Measurements from ENCODE around the gene COX8C. TPM values are rescaled to one million over a fixed set of nuclear protein-coding genes. Genes with fewer than 3 reads are reported as not detected.
A peak's percentile ranks its signal among the peaks of the same experiment; 100 is the strongest.

COX8C gene
- polyA plus RNA-seq, 4 donors: not detected

DNA sequence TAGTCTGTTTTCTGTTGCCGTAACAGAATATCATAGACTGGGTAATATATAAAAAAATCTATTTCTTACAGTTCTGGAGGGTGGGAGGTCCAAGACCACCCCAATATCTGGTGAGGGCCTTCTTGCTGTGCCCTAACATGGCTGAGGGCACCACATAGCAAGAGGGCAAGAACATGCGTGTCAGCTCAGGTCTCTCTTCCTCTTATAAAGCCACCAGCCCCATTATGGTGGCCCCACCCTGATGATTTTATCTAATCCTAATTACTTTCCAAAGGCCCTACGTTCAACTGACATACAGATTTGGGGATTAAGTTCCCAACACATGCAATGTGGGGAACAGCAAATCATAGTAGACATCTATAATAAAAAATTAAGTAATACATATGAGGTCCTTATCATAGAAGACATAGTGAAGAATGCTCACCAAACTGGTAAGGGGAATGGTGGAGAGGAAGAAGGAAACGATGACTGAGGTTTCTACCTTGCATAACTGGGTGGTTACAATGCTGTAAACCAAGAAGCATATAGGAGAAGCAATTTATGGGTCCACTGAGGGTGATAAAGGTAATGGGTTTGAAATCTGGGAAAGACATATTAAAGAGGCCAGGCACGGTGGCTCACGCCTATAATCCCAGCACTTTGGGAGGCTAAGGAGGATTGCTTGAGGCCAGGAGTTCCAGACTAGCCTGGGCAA is 41.1 kb upstream of the COX8C start:
- H3K27me3 ChIP-seq (ENCODE audit: control insufficient read depth in 3 of 3, insufficient read depth in 3 of 3, low read length in 3 of 3): no peaks in the 10 kb centered on the region
- H3K4me1 ChIP-seq (ENCODE audit: control insufficient read depth in 3 of 3, insufficient read depth in 2 of 3, low read depth in 1 of 3, low read length in 2 of 3): peaks cover 7 to 29% (median 9%) of the 10 kb centered on the region in 3 donors
- no peak overlapping the region for H3K4me3 ChIP-seq (ENCODE audit: low read depth in 1 of 3, low read length in 3 of 3)
- DNase-seq (peak in 1 of 2 donors; percentile 30), FAIRE-seq (no peak)
- H3K27ac ChIP-seq (ENCODE audit: low read depth in 1 of 3, low read length in 2 of 3): peak overlapping the region in 1 of 3 donors; percentile 79
- WGBS, 3 donors: 62 to 82% (median 81%) methylated on average over 6 of the region's 6 CpGs
- H3K9me3 ChIP-seq (ENCODE audit: control insufficient read depth in 2 of 2, insufficient read depth in 1 of 2, low read depth in 1 of 2, low read length in 1 of 2): no peaks in the 10 kb centered on the region
- peaks cover 0 to 5% (median 0%) of the 10 kb centered on the region in 3 donors for H3K36me3 ChIP-seq (ENCODE audit: control insufficient read depth in 3 of 3, insufficient read depth in 2 of 3, low read depth in 1 of 3, low read length in 3 of 3)

- DNase-seq (no peak), FAIRE-seq (no peak)
- Histone ChIP-seq H3K4me1 (ENCODE audit: control insufficient read depth in 3 of 3, insufficient read depth in 2 of 3, low read depth in 1 of 3, low read length in 2 of 3) (peaks cover 7 to 26% (median 9%) of the 10 kb centered on the region in 3 donors), H3K9me3 (ENCODE audit: control insufficient read depth in 2 of 2, insufficient read depth in 1 of 2, low read depth in 1 of 2, low read length in 1 of 2) (no peaks in the 10 kb centered on the region), H3K27ac (ENCODE audit: low read depth in 1 of 3, low read length in 2 of 3) (peak overlapping the region in 1 of 3 donors; percentile 29), H3K36me3 (ENCODE audit: control insufficient read depth in 3 of 3, insufficient read depth in 2 of 3, low read depth in 1 of 3, low read length in 3 of 3) (peaks cover 0 to 5% (median 0%) of the 10 kb centered on the region in 3 donors), H3K4me3 (ENCODE audit: low read depth in 1 of 3, low read length in 3 of 3) (no peak overlapping the region), H3K27me3 (ENCODE audit: control insufficient read depth in 3 of 3, insufficient read depth in 3 of 3, low read length in 3 of 3) (no peaks in the 10 kb centered on the region)
Measured at GRCh38 chr14:93306812-93307211, 40.2 kb upstream of the COX8C start.

DNA sequence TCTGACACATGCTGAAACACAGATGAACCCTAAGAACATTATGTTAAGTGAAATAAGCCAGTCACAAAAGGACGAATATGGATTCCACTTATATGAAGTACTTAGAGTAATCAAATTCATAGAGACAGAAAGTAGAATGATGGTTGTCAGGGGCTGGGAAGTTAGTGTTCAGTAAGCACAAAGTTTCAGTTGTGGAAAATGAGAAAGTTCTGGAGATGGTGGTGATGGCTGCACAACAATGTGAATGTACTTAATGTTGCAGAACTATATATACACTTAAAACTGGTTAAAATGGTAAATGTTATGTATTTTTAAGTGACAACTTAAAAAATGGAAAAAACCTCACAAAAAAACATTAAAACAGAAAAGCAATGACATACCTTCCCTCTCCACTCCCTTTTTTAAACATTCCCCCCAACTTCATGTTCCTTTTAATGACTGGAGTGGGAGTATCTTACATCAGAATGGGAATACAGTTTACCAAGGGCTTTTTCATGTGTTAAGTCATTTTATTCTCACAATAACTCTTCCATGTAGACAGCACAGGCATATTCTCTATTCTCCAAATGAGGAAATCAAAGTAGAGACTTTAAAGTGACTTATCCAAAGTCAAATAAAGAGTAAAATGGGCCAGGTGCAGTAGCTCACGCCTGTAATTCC is 38.2 kb upstream of the COX8C start:
- Histone ChIP-seq H3K27me3 (ENCODE audit: control insufficient read depth in 3 of 3, insufficient read depth in 3 of 3, low read length in 3 of 3) (no peaks in the 10 kb centered on the region), H3K36me3 (ENCODE audit: control insufficient read depth in 3 of 3, insufficient read depth in 2 of 3, low read depth in 1 of 3, low read length in 3 of 3) (peaks cover 0 to 8% (median 0%) of the 10 kb centered on the region in 3 donors), H3K4me1 (ENCODE audit: control insufficient read depth in 3 of 3, insufficient read depth in 2 of 3, low read depth in 1 of 3, low read length in 2 of 3) (peaks cover 6 to 21% (median 7%) of the 10 kb centered on the region in 3 donors), H3K9me3 (ENCODE audit: control insufficient read depth in 2 of 2, insufficient read depth in 1 of 2, low read depth in 1 of 2, low read length in 1 of 2) (no peaks in the 10 kb centered on the region), H3K4me3 (ENCODE audit: low read depth in 1 of 3, low read length in 3 of 3) (no peak overlapping the region), H3K27ac (ENCODE audit: low read depth in 1 of 3, low read length in 2 of 3) (peak overlapping the region; percentile 20 to 66 (median 39))
- no peak for FAIRE-seq
- 53 to 76% (median 58%) methylated on average over 2 of the region's 2 CpGs for WGBS, 3 donors
- no peak for DNase-seq

- H3K36me3 ChIP-seq (ENCODE audit: control insufficient read depth in 3 of 3, insufficient read depth in 2 of 3, low read depth in 1 of 3, low read length in 3 of 3): peaks cover 0 to 8% (median 0%) of the 10 kb centered on the region in 3 donors
- no peak overlapping the region for H3K4me3 ChIP-seq (ENCODE audit: low read depth in 1 of 3, low read length in 3 of 3)
- peak overlapping the region; percentile 20 to 66 (median 39) for H3K27ac ChIP-seq (ENCODE audit: low read depth in 1 of 3, low read length in 2 of 3)
- FAIRE-seq: no peak
- peak; percentile 52 to 58 for DNase-seq
- H3K4me1 ChIP-seq (ENCODE audit: control insufficient read depth in 3 of 3, insufficient read depth in 2 of 3, low read depth in 1 of 3, low read length in 2 of 3): peaks cover 4 to 14% (median 4%) of the 10 kb centered on the region in 3 donors
- no peaks in the 10 kb centered on the region for H3K9me3 ChIP-seq (ENCODE audit: control insufficient read depth in 2 of 2, insufficient read depth in 1 of 2, low read depth in 1 of 2, low read length in 1 of 2)
- no peaks in the 10 kb centered on the region for H3K27me3 ChIP-seq (ENCODE audit: control insufficient read depth in 3 of 3, insufficient read depth in 3 of 3, low read length in 3 of 3)
- 33 to 68% (median 53%) methylated on average over 2 of the region's 2 CpGs for WGBS, 3 donors
Measured at GRCh38 chr14:93309427-93309966, 37.5 kb upstream of the COX8C start.

DNA sequence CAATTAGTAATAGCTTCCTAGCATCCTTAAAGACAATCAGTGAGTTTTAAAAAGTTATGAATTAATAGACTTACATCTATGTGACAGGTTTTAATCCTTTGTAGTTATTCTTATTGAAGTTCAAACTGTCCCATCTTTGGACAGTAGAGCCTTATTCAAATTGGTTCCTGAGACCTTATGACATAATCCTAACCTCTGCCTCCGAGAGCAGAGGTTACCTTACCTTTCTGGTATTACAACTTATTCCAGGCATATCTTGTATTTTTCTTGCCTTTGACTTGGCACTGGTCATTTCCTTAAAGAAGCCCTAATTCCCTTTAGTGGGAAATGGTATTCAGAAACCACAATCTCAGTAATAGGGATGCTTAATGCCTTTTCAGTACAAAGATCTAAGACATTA is 35.9 kb upstream of the COX8C start:
- Histone ChIP-seq H3K36me3 (ENCODE audit: control insufficient read depth in 3 of 3, insufficient read depth in 2 of 3, low read depth in 1 of 3, low read length in 3 of 3) (peaks cover 0 to 8% (median 0%) of the 10 kb centered on the region in 3 donors), H3K27ac (ENCODE audit: low read depth in 1 of 3, low read length in 2 of 3) (peak overlapping the region in 1 of 3 donors; percentile 4), H3K9me3 (ENCODE audit: control insufficient read depth in 2 of 2, insufficient read depth in 1 of 2, low read depth in 1 of 2, low read length in 1 of 2) (no peaks in the 10 kb centered on the region), H3K4me3 (ENCODE audit: low read depth in 1 of 3, low read length in 3 of 3) (no peak overlapping the region), H3K4me1 (ENCODE audit: control insufficient read depth in 3 of 3, insufficient read depth in 2 of 3, low read depth in 1 of 3, low read length in 2 of 3) (peaks cover 0 to 11% (median 2%) of the 10 kb centered on the region in 3 donors), H3K27me3 (ENCODE audit: control insufficient read depth in 3 of 3, insufficient read depth in 3 of 3, low read length in 3 of 3) (no peaks in the 10 kb centered on the region)
- DNase-seq (peak in 1 of 2 donors; percentile 19), FAIRE-seq (no peak)
- 55 to 60% (median 57%) methylated on average over 1 of the region's 1 CpG for WGBS, 3 donors

- no peak for DNase-seq
- FAIRE-seq: no peak
Measured at GRCh38 chr14:93315575-93315974, 31.4 kb upstream of the COX8C start.

DNA sequence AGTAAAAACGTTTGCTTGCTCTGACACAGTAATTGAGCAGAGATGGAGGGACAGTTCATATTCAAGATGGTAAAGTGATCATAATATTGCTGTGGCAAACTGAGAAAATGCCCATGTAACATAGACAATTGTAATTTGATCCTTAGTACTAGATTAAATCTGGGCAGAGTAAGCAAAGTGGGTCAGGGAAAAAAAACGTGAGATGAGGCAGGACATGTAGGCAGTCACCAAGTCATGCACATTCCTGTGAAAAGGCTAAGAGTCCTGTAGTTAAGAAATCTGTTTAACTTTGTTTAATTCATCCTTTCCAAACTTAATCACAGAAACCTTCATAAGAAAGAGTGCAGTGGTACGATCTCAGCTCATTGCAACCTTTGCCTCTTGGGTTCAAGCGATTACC is 30.3 kb upstream of the COX8C start:
- DNase-seq (peak in 1 of 2 donors; percentile 44), FAIRE-seq (no peak)
- 44 to 63% (median 52%) methylated on average over 4 of the region's 4 CpGs for WGBS, 3 donors
- Histone ChIP-seq H3K36me3 (ENCODE audit: control insufficient read depth in 3 of 3, insufficient read depth in 2 of 3, low read depth in 1 of 3, low read length in 3 of 3) (peaks cover 0 to 9% (median 0%) of the 10 kb centered on the region in 3 donors), H3K4me3 (ENCODE audit: low read depth in 1 of 3, low read length in 3 of 3) (no peak overlapping the region), H3K4me1 (ENCODE audit: control insufficient read depth in 3 of 3, insufficient read depth in 2 of 3, low read depth in 1 of 3, low read length in 2 of 3) (peaks cover 0 to 25% (median 0%) of the 10 kb centered on the region in 3 donors), H3K9me3 (ENCODE audit: control insufficient read depth in 2 of 2, insufficient read depth in 1 of 2, low read depth in 1 of 2, low read length in 1 of 2) (no peaks in the 10 kb centered on the region), H3K27me3 (ENCODE audit: control insufficient read depth in 3 of 3, insufficient read depth in 3 of 3, low read length in 3 of 3) (no peaks in the 10 kb centered on the region), H3K27ac (ENCODE audit: low read depth in 1 of 3, low read length in 2 of 3) (peak overlapping the region; percentile 9 to 67 (median 32))

More at GRCh38 chr14:93315575-93315974, 31.4 kb upstream of the COX8C start:
- Histone ChIP-seq H3K36me3 (ENCODE audit: control insufficient read depth in 3 of 3, insufficient read depth in 2 of 3, low read depth in 1 of 3, low read length in 3 of 3) (peaks cover 0 to 5% (median 0%) of the 10 kb centered on the region in 3 donors), H3K4me1 (ENCODE audit: control insufficient read depth in 3 of 3, insufficient read depth in 2 of 3, low read depth in 1 of 3, low read length in 2 of 3) (peaks cover 0 to 28% (median 0%) of the 10 kb centered on the region in 3 donors), H3K27me3 (ENCODE audit: control insufficient read depth in 3 of 3, insufficient read depth in 3 of 3, low read length in 3 of 3) (no peaks in the 10 kb centered on the region), H3K4me3 (ENCODE audit: low read depth in 1 of 3, low read length in 3 of 3) (no peak overlapping the region), H3K27ac (ENCODE audit: low read depth in 1 of 3, low read length in 2 of 3) (no peak overlapping the region), H3K9me3 (ENCODE audit: control insufficient read depth in 2 of 2, insufficient read depth in 1 of 2, low read depth in 1 of 2, low read length in 1 of 2) (no peaks in the 10 kb centered on the region)

- Histone ChIP-seq H3K27ac (ENCODE audit: low read depth in 1 of 3, low read length in 2 of 3) (peak overlapping the region; percentile 55 to 67 (median 62)), H3K9me3 (ENCODE audit: control insufficient read depth in 2 of 2, insufficient read depth in 1 of 2, low read depth in 1 of 2, low read length in 1 of 2) (no peaks in the 10 kb centered on the region), H3K4me3 (ENCODE audit: low read depth in 1 of 3, low read length in 3 of 3) (no peak overlapping the region), H3K36me3 (ENCODE audit: control insufficient read depth in 3 of 3, insufficient read depth in 2 of 3, low read depth in 1 of 3, low read length in 3 of 3) (peaks cover 0 to 9% (median 0%) of the 10 kb centered on the region in 3 donors), H3K27me3 (ENCODE audit: control insufficient read depth in 3 of 3, insufficient read depth in 3 of 3, low read length in 3 of 3) (no peaks in the 10 kb centered on the region), H3K4me1 (ENCODE audit: control insufficient read depth in 3 of 3, insufficient read depth in 2 of 3, low read depth in 1 of 3, low read length in 2 of 3) (peaks cover 0 to 25% (median 0%) of the 10 kb centered on the region in 3 donors)
- WGBS, 3 donors: 16 to 66% (median 43%) methylated on average over 7 of the region's 7 CpGs
- FAIRE-seq (no peak), DNase-seq (peak; percentile 70 to 83)
Measured at GRCh38 chr14:93317210-93317874, 29.6 kb upstream of the COX8C start.

Measured in small intestine (tissue), 7 donors.